ENCODE measurements around the gene SNX19. TPM values are rescaled to one million over a fixed set of nuclear protein-coding genes. Genes with fewer than 3 reads are reported as not detected.

SNX19 gene
- total RNA-seq, 1 experiment from 2014 or later = 79.3 TPM

- in situ Hi-C loops (cut with HindIII; ENCODE audit: low pct_unique_long_range_greater_than_20kb, low sequenced_read_pairs) = no loop called here
- ChIA-PET CTCF (no interaction called here), POLR2A (no interaction called here)
- H3K4me1 ChIP-seq (ENCODE audit: control insufficient read depth, insufficient read depth, low read length) = no peaks in the 10 kb centered on the region
- no peaks in the 10 kb centered on the region for H3K27me3 ChIP-seq (ENCODE audit: control insufficient read depth, insufficient read depth, low read length)
- H3K4me3 ChIP-seq (ENCODE audit: low read depth in 2 of 2, low read length in 2 of 2) = no peak overlapping the region
- TF ChIP-seq CTCF (IDR thresholded peaks at IDR 0.05) (no peak), REST (IDR thresholded peaks at IDR 0.05; ENCODE audit: insufficient read depth in 1 of 2, low read depth in 2 of 2, low read length in 1 of 2) (no peak), POLR2AphosphoS5 (IDR thresholded peaks at IDR 0.05; ENCODE audit: low read depth, low read length) (no peak), TCF7L2 (IDR thresholded peaks at IDR 0.05; ENCODE audit: low read depth, low read length) (no peak)
- H3K27ac ChIP-seq (ENCODE audit: low read length) = no peak overlapping the region
- no peak for DNase-seq (ENCODE audit: low read depth, low spot score)
- intact Hi-C loops (cut with micrococcal nuclease; ENCODE audit: unreplicated experiment) = no loop called here
- H3K9me3 ChIP-seq (ENCODE audit: control insufficient read depth, insufficient read depth, low read depth, low read length) = no peaks in the 10 kb centered on the region
- ATAC-seq = no peak
- BruUV-seq (replicated peaks) = no TSS peak
- peaks cover 51% of the 10 kb centered on the region for H3K36me3 ChIP-seq (ENCODE audit: control insufficient read depth, insufficient read depth, low read length)
Observed at GRCh38 chr11:130882138-130882551, 34.1 kb downstream of the SNX19 start.

- Histone ChIP-seq H3K9me3 (ENCODE audit: control insufficient read depth, insufficient read depth, low read depth, low read length) (no peaks in the 10 kb centered on the region), H3K27ac (ENCODE audit: low read length) (no peak overlapping the region), H3K27me3 (ENCODE audit: control insufficient read depth, insufficient read depth, low read length) (no peaks in the 10 kb centered on the region), H3K36me3 (ENCODE audit: control insufficient read depth, insufficient read depth, low read length) (peaks cover 52% of the 10 kb centered on the region), H3K4me3 (ENCODE audit: low read depth in 2 of 2, low read length in 2 of 2) (no peak overlapping the region), H3K4me1 (ENCODE audit: control insufficient read depth, insufficient read depth, low read length) (no peaks in the 10 kb centered on the region)
- no peak for TF ChIP-seq CTCF (IDR thresholded peaks at IDR 0.05)
- TF ChIP-seq POLR2AphosphoS5 (IDR thresholded peaks at IDR 0.05; ENCODE audit: low read depth, low read length) = no peak
- TF ChIP-seq TCF7L2 (IDR thresholded peaks at IDR 0.05; ENCODE audit: low read depth, low read length) = no peak
- TF ChIP-seq SIN3A (IDR thresholded peaks at IDR 0.05; ENCODE audit: borderline replicate concordance, insufficient read depth, low read depth, low read length) = no peak
- no peak for TF ChIP-seq REST (IDR thresholded peaks at IDR 0.05; ENCODE audit: insufficient read depth in 1 of 2, low read depth in 2 of 2, low read length in 1 of 2)
- ChIA-PET POLR2A (no interaction called here), CTCF (interaction anchor here (1.0 kb wide), 1 partner anchor 450 kb away, joined by 3 read pairs; no protein-coding TSS in a partner anchor)
- in situ Hi-C loops (cut with HindIII; ENCODE audit: low pct_unique_long_range_greater_than_20kb, low sequenced_read_pairs) = no loop called here
- no peak for ATAC-seq
- intact Hi-C loops (cut with micrococcal nuclease; ENCODE audit: unreplicated experiment) = no loop called here
- DNase-seq (ENCODE audit: low read depth, low spot score) = no peak
- BruUV-seq (replicated peaks) = no TSS peak
Observed at GRCh38 chr11:130881475-130882137, 34.7 kb downstream of the SNX19 start.

Measured in Panc1 (cell line).